GM18507 (cell line): ENCODE measurements around the gene FNTB.

Experiments used
- DNase-seq: peaks from one replicate; pipeline ENCODE4 v3.0.0; 2011; ENCODE audit warnings: low read depth; ENCODE audit not compliant: insufficient read length; ENCODE audit errors: extremely low spot score
- FAIRE-seq: peaks from 2 replicates; lab custom pipeline; 2011; peaks lifted over from hg19 to GRCh38; lab: Jason Lieb, UNC

FNTB gene

DNA sequence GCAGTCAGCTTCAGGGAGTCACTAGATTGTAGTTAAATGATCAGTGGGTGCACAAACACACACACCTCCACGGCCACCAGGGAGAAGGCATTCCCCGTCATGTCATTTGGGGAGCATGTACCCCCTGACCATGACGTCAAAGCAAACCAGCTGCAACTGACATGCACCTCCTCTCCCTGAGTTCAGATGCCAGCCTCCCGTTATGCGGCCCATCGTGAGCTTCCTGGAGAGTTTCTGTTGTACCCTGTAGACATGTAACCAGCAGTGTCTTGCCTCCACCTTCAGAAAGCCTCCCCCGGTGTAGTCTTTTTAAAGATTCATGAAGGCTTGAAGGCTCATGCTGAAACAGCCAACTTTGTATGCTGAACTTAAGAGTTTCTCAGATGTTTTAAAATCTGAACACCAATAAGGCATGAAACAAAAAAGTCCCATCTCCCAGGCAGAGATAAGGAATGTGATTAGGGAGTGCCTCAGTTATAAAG lies 54.8 kb downstream of the FNTB start:
- DNase-seq: no peak
- no peak for FAIRE-seq

DNA sequence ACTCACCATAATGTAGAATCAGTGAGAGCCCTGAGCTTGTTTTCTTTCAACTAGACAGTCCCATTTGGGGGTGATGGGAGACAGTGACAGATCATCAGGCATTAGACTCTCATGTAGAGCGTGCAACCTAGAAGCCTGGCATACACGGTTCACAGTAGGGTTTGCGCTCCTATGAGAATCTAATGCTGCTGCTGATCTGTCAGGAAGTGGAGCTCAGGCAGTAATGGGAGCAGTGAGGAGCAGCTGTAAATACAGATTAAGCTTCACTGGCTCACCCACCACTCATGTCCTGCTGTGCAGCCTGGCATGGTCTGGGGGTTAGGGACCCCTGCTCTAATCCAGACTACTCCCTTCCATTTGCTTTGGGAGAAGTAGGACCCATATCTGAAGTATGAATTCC lies 55.6 kb downstream of the FNTB start:
- no peak for FAIRE-seq
- no peak for DNase-seq

DNA sequence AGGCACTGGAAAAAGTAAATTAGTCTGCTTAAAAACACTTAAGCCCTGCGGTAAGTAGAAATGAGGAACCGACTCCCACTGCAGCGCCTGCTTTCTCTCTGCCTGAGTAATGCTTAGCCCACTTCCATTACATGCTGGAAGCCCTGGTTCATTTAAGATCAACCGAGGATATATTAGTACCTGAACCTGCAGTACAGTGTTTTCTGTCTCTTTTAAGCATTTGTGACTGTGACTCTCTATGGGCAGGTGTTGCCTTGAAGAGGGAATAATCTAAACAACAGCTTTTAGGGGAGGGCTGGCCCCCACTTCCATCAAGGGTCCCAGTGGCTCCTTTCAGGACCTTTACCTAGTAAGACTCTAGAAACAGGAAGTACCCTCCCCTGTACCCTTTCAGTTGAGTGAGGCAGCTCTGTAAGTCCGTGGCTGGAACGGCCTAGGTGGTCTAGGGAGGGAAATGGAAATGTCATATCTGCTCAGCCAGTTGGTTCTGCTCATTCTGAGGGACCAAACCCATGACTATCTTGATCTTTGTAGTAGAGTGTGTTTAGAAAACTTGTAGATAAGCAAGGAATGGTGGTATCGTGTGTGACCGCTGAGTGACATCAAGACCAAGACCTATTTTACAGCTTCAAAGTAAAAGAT lies 56.2 kb downstream of the FNTB start:
- no peak for DNase-seq
- no peak for FAIRE-seq

DNA sequence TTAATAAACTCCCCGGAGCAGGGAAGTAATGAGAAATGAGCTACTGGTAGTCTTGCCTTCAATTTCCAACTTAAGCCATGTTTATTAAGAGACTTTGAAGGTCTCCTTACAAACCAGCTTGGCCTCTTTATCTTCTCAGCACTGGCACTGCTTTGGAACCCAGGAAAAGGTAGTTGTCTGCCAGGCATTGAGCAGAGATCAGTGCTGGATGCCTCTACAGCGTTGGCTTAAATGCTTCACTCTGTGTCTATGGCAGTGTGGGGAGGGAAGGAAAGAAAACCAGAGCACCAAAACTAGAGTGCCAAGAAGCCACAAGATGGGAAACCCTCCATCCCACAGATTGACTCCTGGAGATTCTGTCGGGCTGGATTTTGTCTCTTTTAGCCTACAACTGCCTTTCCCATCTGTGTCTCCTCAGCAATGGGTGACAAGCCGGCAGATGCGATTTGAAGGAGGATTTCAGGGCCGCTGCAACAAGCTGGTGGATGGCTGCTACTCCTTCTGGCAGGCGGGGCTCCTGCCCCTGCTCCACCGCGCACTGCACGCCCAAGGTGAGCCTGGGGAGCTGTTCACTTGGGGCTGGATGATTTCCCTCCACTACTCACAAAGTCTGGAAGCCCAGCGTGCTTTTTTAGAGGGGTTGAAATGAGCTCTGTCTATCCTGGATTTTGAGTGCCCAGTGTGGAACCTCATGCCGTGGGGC lies 57.3 kb downstream of the FNTB start:
- DNase-seq (no peak), FAIRE-seq (no peak)

DNA sequence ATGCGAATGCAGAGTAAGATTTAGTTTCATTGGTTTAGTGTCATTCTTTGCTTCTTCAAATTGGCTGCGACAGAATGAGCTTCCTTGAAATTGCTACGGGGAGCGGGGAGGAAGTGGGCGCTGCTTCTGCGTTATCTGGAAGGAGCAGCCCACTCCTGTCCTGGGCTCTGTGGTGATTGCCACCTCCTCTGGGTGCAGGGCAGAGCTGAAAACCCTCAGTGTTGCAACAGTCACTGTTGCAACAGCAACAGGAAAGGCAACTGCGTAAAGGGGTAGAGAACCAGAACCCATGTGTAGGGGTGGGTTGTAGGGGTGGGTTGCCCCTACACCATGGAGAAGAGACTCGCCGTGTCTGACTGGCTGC lies 57.9 kb downstream of the FNTB start:
- FAIRE-seq (no peak), DNase-seq (no peak)

DNA sequence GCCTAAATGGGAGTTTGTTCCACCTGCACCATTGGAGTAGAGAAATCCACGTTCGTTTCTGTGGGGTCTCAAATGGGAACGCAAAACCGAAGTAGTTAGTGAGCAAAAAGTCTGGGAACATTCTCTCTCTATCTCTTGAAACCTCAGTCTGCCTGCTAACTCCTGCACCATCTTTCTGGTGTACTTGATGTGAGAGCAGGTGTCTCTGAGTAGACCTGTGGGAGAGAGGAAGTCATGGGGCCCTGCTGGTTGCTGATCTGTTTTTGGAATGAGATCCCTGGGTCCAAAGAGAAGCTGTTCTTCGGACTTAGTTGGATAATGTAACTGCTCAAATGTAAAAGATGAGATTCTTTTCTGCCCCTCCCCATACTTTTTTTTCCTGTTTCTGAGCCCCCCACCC lies 58.3 kb downstream of the FNTB start:
- no peak for DNase-seq
- no peak for FAIRE-seq

DNA sequence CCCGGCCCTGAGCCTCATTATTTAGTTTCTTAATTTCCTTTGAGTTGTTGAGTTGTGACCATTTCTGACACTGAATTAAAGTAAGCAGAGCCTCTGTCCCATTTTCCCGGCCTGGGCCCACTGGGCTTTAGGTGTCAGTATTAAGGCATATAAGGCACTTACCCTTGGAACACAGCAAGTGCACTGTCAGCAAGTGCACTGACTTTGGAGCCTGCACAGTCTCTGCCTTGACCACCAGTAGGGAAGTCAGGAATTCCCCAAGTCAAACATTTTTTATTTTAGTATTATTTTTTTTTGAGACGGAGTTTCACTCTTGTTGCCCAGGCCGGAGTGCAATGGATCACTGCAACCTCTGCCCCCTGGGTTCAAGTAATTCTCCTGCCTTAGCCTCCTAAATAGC lies 59.0 kb downstream of the FNTB start:
- FAIRE-seq: no peak

DNA sequence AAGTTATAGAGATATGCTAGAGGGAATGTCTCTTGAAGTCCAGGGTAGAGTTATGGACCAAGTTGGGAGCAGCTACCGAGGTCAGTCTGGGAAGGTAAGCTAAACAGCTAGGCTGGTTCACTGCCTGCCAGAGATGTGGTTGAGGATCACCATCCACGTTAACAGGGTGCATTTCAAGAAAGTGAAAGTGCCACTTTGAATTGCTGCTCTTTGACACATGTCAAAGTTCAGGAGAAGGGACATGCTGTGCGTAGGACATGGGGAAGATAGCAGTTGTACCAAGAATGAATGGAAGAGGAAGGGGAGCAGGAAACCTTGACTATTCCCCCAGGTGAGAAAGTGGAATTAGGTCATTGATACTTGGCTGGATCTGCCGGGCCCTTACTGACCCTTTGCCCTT lies 66.1 kb downstream of the FNTB start:
- DNase-seq (no peak), FAIRE-seq (no peak)

More for the DNA sequence above, 59.0 kb downstream of the FNTB start:
- no peak for DNase-seq

DNA sequence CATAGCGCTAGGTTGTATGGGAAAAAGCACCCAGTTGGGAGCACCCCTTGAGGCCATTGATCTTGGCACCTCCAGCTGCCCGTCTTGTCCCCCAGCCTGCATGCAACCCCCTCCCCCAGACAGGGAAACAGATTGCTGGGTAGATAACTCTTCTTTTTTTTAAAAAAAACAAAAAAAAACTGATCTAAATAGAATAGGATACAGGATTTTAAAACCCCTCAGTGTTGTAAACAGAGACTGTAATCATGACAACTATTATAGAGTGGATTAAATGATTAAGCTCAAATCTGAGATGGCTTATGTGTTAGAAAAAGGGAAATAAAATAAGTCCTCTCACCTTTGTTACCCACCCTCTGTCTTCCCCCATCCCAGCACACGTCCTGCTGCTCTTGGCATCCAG lies 66.8 kb downstream of the FNTB start:
- FAIRE-seq (no peak), DNase-seq (no peak)

DNA sequence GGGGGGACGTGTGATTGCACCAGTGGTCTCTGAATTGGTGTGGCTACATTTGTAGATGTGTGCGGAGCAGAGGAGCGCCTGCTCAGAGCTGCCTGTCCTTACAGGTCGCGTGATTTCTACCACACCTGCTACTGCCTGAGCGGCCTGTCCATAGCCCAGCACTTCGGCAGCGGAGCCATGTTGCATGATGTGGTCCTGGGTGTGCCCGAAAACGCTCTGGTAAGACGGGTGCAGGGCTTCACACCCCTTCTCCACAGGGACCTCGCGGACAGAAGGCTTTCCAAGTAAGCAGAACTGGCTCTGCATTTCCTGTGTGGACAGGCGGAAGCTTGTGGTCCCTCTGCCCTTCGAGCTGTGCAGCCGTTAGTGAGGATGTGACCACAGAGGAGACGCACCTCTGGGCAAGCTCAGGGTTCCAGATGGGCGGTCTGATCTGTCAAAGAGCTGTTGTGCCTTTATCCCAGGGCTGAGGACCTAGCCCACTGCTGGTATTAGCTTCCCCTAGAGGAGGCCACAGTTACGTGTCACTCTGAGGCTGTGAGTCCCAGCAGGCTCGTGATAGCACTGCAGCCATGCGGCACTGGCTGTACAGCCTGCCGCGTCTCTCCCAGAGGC lies 67.9 kb downstream of the FNTB start:
- DNase-seq (no peak), FAIRE-seq (no peak)

DNA sequence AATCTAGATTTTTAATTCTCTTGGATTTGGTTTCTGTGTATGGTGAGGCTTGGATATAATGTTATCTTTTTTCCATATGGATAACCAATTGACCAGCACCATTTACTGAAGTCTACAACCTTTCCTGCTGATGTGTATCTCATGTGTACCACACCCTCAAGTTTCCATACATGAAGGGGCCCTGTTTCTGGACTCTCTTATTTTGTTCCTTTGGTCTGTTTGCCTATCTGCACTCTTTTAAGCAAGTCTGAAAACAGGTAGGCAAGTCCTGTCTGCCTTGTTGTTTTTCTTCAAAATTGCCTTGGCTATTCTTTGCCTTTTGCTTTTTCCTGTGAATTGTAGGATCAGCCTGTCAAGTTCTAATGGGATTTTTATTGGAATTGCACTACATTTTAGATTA lies 71.0 kb downstream of the FNTB start:
- FAIRE-seq: no peak
- DNase-seq: no peak

DNA sequence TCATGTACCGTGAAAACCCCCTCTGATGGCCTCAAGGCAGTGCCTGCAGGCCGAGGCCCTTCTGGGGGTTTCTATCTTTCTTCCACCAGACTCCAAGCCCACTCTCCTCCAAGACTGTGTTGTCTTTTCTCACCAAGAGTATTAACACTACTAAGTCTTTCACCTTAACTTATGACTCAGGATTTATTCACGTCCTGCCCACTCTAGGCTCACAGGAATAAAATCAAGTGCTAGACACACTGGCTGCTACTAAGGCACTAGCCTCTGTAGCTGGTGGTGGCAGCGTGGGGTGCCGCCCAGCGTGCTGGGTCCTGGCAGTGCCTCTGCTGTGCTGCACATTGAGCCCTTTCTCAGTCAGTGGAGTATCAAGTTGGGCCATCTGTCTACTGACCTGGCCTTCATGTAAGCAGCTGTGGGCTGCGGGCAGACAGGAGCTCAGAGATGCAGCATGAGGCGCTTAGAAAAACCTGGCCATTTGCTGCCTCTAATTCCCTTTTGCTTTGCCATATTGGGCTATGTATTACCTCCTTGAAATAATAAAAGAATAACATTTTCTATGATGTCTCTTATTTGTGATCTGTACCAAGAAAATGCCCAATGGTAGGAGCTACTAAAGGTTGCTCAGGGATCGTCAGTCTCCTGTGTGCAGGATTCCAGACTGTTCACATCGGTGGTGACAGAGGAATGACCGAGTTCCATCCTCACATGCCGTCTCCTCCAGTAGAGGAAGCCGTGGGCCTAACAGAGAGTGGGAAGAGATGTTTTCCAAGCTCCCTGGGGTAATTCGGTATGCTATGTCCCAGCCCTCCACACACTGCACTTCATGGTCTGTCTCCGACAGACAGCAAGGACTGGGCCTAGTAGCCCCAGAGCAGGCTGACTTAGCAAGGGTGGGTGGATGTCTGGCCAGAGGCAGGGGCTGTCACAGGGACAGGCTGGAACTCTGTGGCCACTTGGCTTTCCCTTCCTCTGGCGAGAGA lies 75.7 kb downstream of the FNTB start:
- no peak for FAIRE-seq
- DNase-seq: no peak

DNA sequence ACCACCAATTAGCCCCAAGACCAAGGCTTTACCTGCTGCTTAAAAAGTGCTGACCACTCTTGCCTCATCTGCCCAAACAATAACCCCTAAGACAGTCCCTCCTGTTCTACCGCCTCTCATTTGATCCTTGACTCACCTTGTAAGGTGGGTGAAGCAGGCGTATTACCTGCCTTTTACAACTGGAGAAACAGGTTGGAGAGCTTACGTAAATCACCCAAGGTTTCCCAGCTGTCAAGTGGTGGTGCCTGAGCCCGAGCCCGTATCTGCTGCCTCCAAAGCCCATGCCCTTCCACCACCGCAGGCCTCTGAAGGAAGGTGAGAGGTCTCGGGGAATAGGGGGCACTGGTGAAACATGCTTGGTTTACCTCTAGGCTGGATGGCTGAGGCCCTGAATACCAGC lies 79.0 kb downstream of the FNTB start:
- DNase-seq: no peak
- FAIRE-seq: no peak

DNA sequence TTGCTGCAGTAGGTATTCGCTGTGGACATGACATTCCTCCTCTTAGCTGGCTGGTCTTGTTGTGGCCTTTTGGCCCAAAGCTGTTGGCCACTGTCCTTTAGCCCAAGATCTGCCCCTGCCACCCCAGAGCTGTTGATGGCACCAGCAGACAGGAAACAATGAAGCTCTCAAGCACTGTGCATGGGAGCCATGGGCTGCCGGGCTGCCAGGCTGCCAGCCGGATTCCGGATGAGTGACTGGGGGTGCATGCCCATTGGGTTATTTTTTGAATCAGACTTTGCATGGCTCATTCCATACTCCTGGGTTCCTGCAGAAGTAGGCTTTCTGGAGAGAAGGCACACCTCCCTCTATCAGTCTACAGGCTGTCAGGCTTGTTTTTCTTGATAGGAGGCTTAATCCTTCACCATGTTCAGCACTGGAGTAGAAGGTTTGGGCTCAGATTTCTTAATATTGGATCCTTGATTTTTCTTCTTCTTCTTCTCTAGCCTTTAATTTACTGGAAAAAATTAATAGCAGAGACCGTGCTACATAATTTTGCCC lies 83.2 kb downstream of the FNTB start:
- no peak for FAIRE-seq

DNA sequence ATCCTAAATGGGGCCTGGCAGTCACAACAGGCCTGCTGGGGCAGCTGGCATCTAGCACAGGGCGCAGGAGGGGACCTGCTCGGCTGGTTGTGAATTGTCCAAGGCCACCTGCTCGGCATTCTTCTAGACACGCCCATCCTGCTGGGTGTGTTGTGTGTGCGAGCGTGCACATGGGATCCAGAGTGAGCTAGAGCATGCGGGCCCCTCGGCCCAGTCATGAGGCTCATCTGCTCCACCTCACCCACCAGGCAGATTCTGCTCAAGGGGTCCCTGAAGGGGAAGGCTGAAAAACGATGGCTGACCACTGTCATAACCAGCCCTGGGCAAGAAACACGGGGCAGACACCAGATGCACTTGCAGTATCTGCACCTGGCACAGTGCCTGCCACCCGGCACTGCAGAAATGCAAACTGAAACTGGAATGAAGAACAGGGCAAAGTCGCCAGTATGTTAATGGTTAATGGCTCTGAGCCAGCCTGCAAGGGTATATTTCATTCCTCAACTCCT lies 83.8 kb downstream of the FNTB start:
- FAIRE-seq (peak; percentile 62), DNase-seq (no peak)

More for the DNA sequence above, 83.2 kb downstream of the FNTB start:
- DNase-seq: no peak

DNA sequence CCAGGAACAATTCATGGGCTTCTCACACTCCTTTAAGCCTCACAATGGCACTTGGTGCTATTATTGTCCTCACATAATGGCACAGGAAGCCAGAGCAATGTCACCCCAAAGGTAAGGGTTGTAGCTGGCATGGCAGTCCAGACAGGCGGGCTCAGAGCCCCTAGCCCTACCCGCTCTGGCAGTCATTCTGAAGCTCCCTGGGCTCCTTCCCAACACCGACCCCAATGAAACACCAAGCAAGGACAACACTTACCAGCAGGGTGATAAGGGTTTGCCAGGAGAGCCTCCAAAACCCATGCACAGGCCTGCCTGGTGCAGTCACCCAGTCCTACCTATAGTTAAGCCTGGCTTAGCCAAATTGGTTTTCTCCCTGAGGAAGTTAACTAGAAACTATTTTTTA lies 84.8 kb downstream of the FNTB start:
- DNase-seq (no peak), FAIRE-seq (no peak)

DNA sequence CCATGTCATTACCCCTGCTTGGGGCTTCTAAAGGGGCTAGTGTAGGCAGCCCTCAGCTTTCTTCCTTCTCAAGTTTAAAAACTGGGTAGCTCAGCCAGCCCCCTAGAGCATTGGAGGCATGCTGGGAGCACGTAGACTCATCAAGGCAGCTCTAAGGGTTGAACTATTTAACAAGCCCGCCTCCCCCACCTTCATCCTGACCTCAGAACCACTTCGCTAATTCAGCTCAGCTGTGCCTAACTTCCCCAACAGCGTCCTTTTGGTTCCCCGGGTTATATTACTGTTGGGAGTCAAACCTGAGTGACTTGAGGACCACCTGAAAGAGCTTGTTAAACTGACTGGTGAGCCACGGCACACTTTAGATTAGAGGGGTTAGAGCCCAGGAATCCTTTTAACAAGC lies 85.6 kb downstream of the FNTB start:
- DNase-seq: no peak
- no peak for FAIRE-seq

DNA sequence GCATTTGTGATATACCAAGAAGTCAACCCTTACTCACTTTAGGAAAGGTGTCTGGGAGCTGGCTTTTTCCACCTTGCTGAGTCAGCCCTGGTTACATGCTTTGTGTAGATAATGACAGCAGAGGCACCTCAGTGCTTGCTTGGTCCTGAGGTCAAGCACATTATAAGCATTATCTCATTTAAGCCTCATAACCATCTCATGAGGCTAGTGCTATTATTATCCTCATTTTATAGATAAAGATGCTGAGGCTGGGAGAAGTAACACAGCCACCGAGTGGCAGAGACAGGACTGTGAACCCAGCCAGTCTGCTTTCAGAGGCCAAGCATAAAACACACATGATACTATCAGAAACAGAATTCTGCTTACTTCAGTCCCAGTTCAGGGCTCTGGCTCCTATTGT lies 86.2 kb downstream of the FNTB start:
- DNase-seq: no peak
- no peak for FAIRE-seq

DNA sequence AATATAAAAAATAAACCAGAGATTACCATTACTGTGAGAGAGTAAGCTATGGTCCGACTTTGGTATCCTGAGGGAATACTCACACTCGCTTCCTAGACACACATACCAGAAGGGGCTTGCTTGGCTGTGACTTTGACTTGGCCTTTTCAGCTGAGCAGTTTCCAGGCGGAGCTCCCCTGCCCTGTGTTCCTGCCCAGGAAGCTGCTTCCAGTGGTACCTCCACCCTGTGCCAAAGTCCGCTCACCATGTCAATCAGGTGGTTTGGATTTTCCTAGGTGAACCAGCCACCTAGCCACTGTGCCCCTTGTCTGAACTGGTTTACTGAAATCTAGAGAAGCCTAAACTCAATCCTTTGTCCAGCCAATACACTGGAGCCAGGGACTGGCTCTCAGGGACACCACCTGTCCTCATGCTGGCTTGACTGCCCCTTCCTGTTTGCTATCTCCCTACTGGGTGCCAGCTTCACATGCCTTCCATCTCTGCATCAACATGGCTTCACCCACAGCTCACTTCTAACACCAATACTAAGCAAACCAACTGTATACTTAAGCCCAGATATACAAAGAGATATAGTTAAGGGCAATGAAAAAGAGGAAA lies 87.0 kb downstream of the FNTB start:
- DNase-seq (no peak), FAIRE-seq (no peak)
